PC-3 (cell line): Measurements from ENCODE around the gene CSMD2. TPM values are rescaled to one million over a fixed set of nuclear protein-coding genes. Genes with fewer than 3 reads are reported as not detected.

Experiments
- ATAC-seq: fragments of 200-7000 bp; cut with Tn5 transposase; 2 replicates; pipeline ENCODE4 v1.9.1; 2020; ENCODE audit warnings: mild to moderate bottlenecking, moderate library complexity
- BruUV-seq: library from RNA; stranded (reverse); fragments of 400-500 nt; replicated peaks from 2 replicates; lab custom pipeline; 2021; lab: Mats Ljungman, UMichigan
- CTCF ChIA-PET: fragments of 300-600 bp; sonication (Branson Sonifier 250); formaldehyde crosslinking; loops from one replicate; lab custom pipeline; 2022; ENCODE audit warnings: antibody characterized with exemption; lab: Charles Lee
- POLR2A ChIA-PET: fragments of 300-600 bp; sonication (Branson Sonifier 250); formaldehyde crosslinking; loops from one replicate; lab custom pipeline; 2022; ENCODE audit warnings: antibody characterized with exemption; ENCODE audit not compliant: unreplicated experiment; lab: Charles Lee
- DNase-seq: peaks from one replicate; pipeline ENCODE4 v3.0.0-alpha.2; 2015
- H2AFZ ChIP-seq: fragments of 300-600 bp; sonication (generic); 2 replicates; pipeline ENCODE4 v1.6.0; 2016; ENCODE audit warnings: antibody characterized with exemption, low read length
- H3F3A ChIP-seq: fragments of 300-600 bp; sonication (generic); one replicate; pipeline ENCODE4 v1.6.0; 2017; ENCODE audit warnings: antibody characterized with exemption, low read length, control low read depth, mild to moderate bottlenecking; ENCODE audit not compliant: unreplicated experiment
- H3K27ac ChIP-seq: fragments of 300-600 bp; sonication (generic); 2 replicates; pipeline ENCODE4 v1.5.1; 2016; ENCODE audit warnings: mild to moderate bottlenecking, low read length
- H3K27me3 ChIP-seq: fragments of 300-600 bp; sonication (generic); 2 replicates; pipeline ENCODE4 v1.6.1; 2016; ENCODE audit warnings: low read length, mixed read lengths
- H3K36me3 ChIP-seq: fragments of 300-600 bp; sonication (generic); 2 replicates; pipeline ENCODE4 v1.6.1; 2016; ENCODE audit warnings: low read depth, mixed run types, low read length, mixed read lengths
- H3K4me1 ChIP-seq: fragments of 300-600 bp; sonication (generic); 2 replicates; pipeline ENCODE4 v1.5.1; 2016; ENCODE audit warnings: low read length; ENCODE audit not compliant: insufficient read depth
- H3K4me2 ChIP-seq: fragments of 300-600 bp; sonication (generic); 2 replicates; pipeline ENCODE4 v1.6.0; 2016; ENCODE audit warnings: low read length
- H3K4me3 ChIP-seq: fragments of 300-600 bp; sonication (generic); 2 replicates; pipeline ENCODE4 v1.5.1; 2016; ENCODE audit warnings: mild to moderate bottlenecking, low read length, mixed read lengths
- H3K79me2 ChIP-seq: fragments of 300-600 bp; sonication (generic); 2 replicates; pipeline ENCODE4 v1.6.1; 2017; ENCODE audit warnings: low read length, mixed read lengths
- H3K9ac ChIP-seq: fragments of 300-600 bp; sonication (generic); 2 replicates; pipeline ENCODE4 v1.6.0; 2016; ENCODE audit warnings: mild to moderate bottlenecking, low read length
- H3K9me2 ChIP-seq: fragments of 300-600 bp; sonication (generic); replicated peaks from 2 replicates; pipeline ENCODE4 v1.6.1; 2016; ENCODE audit warnings: mixed run types, low read length, mixed read lengths
- H3K9me3 ChIP-seq: fragments of 300-600 bp; sonication (generic); 2 replicates; pipeline ENCODE4 v1.6.1; 2016; ENCODE audit warnings: low read length, mixed read lengths
- H4K20me1 ChIP-seq: fragments of 300-600 bp; sonication (generic); 2 replicates; pipeline ENCODE4 v1.6.1; 2016; ENCODE audit warnings: low read length, mixed read lengths
- CTCF ChIP-seq: fragments of 300-600 bp; sonication (generic); conservative IDR thresholded peaks from 2 replicates; pipeline ENCODE4 v1.5.1; 2017; ENCODE audit warnings: antibody characterized with exemption, low read depth, mild to moderate bottlenecking, low read length
- EZH2 ChIP-seq: fragments of 300-600 bp; sonication (generic); IDR thresholded peaks from one replicate; pipeline ENCODE4 v1.6.1; 2017; ENCODE audit warnings: antibody characterized with exemption, mild to moderate bottlenecking, low read length; ENCODE audit not compliant: unreplicated experiment
- EZH2phosphoT487 ChIP-seq: fragments of 300-600 bp; sonication (generic); IDR thresholded peaks from 2 replicates; pipeline ENCODE4 v1.6.1; 2018; ENCODE audit warnings: mild to moderate bottlenecking, antibody characterized with exemption, low read length, borderline replicate concordance
- intact Hi-C: fragments of 100-400 bp; cut with micrococcal nuclease; formaldehyde crosslinking; loops from 2 replicates; pipeline ENCODE4 v1.9.0; 2023
- total RNA-seq: library from RNA; depleted of rRNA; stranded (reverse); fragments of >200 nt; gene quantifications from 2 replicates; pipeline ENCODE4 v1.2.3, GENCODE V29; 2014

Gene CSMD2
- total RNA-seq, 1 experiment from 2014 or later = not detected

- Histone ChIP-seq H3K4me1 (no peaks in the 10 kb centered on the region), H4K20me1 (no peaks in the 10 kb centered on the region), H3K79me2 (no peaks in the 10 kb centered on the region), H3K4me2 (no peak overlapping the region), H3K36me3 (no peaks in the 10 kb centered on the region), H3F3A (no peaks in the 10 kb centered on the region), H2AFZ (no peak overlapping the region), H3K9me2 (no peaks in the 10 kb centered on the region), H3K27ac (no peak overlapping the region), H3K27me3 (peaks cover 7% of the 10 kb centered on the region; the same call in 1 of the 2 replicates), H3K4me3 (no peak overlapping the region), H3K9ac (no peak overlapping the region), H3K9me3 (no peaks in the 10 kb centered on the region)
- POLR2A ChIA-PET = no interaction called here
- DNase-seq (peak; percentile 36), ATAC-seq (no peak)
- CTCF ChIA-PET = no interaction called here
- no peak for TF ChIP-seq CTCF
- TF ChIP-seq EZH2phosphoT487 = no peak
- no peak for TF ChIP-seq EZH2
- intact Hi-C loops = loop anchor here (5.0 kb wide), 3 partner anchors 42 to 107 kb away; partner anchors contain the start of gene PHC2
- BruUV-seq = no TSS peak
These were observed 691.1 kb downstream of the CSMD2 start for GRCh38 chr1:33473900-33474299.

- H2AFZ ChIP-seq = peak within 1 kb of the TSS; percentile 63
- H3K36me3 ChIP-seq = no peaks in the 10 kb centered on the region
- intact Hi-C loops = loop anchor here (5.0 kb wide), 3 partner anchors 40 to 105 kb away; partner anchors contain the start of gene PHC2
- BruUV-seq = no TSS peak
- H3F3A ChIP-seq = no peaks in the 10 kb centered on the region
- peaks cover 7% of the 10 kb centered on the region; the same call in 1 of the 2 replicates for H3K27me3 ChIP-seq
- no peaks in the 10 kb centered on the region for H4K20me1 ChIP-seq
- H3K9me2 ChIP-seq = no peaks in the 10 kb centered on the region
- peak within 1 kb of the TSS; percentile 66 for H3K9ac ChIP-seq
- H3K4me3 ChIP-seq = peak within 1 kb of the TSS; percentile 67
- peak within 1 kb of the TSS; percentile 75 for H3K4me2 ChIP-seq
- TF ChIP-seq EZH2 (no peak), CTCF (no peak), EZH2phosphoT487 (no peak)
- no peaks in the 10 kb centered on the region for H3K9me3 ChIP-seq
- no peaks in the 10 kb centered on the region for H3K4me1 ChIP-seq
- CTCF ChIA-PET = interaction anchor here (0.7 to 0.8 kb wide), 2 partner anchors 95 to 138 kb away, joined by 3 read pairs; no protein-coding TSS in a partner anchor
- DNase-seq (peak; percentile 80), ATAC-seq (peak; percentile 70)
- POLR2A ChIA-PET = no interaction called here
- H3K79me2 ChIP-seq = no peaks in the 10 kb centered on the region
- no peak within 1 kb of the TSS for H3K27ac ChIP-seq
These were observed 692.6 kb downstream of the CSMD2 start, which contains the start of gene ZSCAN20 for GRCh38 chr1:33472269-33472980. Gene ZSCAN20, plus strand, starts transcription at chr1:33472645. Its CDS starts 6,644 bp downstream, at chr1:33479289.

- Histone ChIP-seq H2AFZ (no peak overlapping the region), H3K4me2 (no peak overlapping the region), H3K27ac (no peak overlapping the region), H3F3A (no peaks in the 10 kb centered on the region), H4K20me1 (no peaks in the 10 kb centered on the region), H3K9me3 (no peaks in the 10 kb centered on the region), H3K9ac (no peak overlapping the region), H3K9me2 (no peaks in the 10 kb centered on the region), H3K4me1 (no peaks in the 10 kb centered on the region), H3K27me3 (peaks cover 7% of the 10 kb centered on the region; the same call in 1 of the 2 replicates), H3K4me3 (no peak overlapping the region), H3K36me3 (no peaks in the 10 kb centered on the region), H3K79me2 (no peaks in the 10 kb centered on the region)
- ATAC-seq (no peak), DNase-seq (no peak)
- POLR2A ChIA-PET = no interaction called here
- no TSS peak for BruUV-seq
- CTCF ChIA-PET = interaction anchor here (0.6 to 1.5 kb wide), 2 partner anchors 38 to 176 kb away, joined by 3 to 9 read pairs; no protein-coding TSS in a partner anchor
- intact Hi-C loops = loop anchor here (5.0 kb wide), 3 partner anchors 39 to 104 kb away; partner anchors contain the start of gene PHC2
- no peak for TF ChIP-seq EZH2phosphoT487
- no peak for TF ChIP-seq EZH2
These were observed 693.6 kb downstream of the CSMD2 start for GRCh38 chr1:33471416-33471815.
